ENCODE measurements around the gene RPL22L1.

Gene RPL22L1

GRCh38 chr3:170816341-170816740, 53.7 kb downstream of the RPL22L1 start:
- DNase-seq (ENCODE audit: low spot score), result no peak
- TF ChIP-seq, protein P1, sequence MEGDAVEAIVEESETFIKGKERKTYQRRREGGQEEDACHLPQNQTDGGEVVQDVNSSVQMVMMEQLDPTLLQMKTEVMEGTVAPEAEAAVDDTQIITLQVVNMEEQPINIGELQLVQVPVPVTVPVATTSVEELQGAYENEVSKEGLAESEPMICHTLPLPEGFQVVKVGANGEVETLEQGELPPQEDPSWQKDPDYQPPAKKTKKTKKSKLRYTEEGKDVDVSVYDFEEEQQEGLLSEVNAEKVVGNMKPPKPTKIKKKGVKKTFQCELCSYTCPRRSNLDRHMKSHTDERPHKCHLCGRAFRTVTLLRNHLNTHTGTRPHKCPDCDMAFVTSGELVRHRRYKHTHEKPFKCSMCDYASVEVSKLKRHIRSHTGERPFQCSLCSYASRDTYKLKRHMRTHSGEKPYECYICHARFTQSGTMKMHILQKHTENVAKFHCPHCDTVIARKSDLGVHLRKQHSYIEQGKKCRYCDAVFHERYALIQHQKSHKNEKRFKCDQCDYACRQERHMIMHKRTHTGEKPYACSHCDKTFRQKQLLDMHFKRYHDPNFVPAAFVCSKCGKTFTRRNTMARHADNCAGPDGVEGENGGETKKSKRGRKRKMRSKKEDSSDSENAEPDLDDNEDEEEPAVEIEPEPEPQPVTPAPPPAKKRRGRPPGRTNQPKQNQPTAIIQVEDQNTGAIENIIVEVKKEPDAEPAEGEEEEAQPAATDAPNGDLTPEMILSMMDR (IDR thresholded peaks at IDR 0.05; ENCODE audit: extremely low read depth, missing control alignments), result no peak

DNA sequence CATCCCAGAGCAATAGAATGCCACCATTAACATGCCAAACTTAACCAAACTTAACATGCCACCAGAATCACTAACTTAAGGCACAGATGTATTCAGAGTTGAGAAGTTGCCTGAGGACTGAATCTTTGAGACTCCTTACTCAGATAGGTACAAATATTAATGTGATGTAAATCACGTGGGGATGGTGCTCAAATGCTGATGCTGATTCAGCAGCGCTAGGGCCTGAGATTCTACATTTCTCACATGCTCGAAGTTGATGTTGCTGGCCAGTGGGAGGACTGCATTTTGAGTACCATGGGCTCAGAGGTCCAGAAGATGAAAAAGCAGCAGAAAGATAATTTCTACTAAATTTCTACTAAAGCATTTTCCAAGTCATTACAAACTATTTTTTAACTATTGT, 54.1 kb downstream of the RPL22L1 start:
- DNase-seq (ENCODE audit: low spot score), result no peak
- TF ChIP-seq, protein P1 (IDR thresholded peaks at IDR 0.05; ENCODE audit: extremely low read depth, missing control alignments), result no peak

DNA sequence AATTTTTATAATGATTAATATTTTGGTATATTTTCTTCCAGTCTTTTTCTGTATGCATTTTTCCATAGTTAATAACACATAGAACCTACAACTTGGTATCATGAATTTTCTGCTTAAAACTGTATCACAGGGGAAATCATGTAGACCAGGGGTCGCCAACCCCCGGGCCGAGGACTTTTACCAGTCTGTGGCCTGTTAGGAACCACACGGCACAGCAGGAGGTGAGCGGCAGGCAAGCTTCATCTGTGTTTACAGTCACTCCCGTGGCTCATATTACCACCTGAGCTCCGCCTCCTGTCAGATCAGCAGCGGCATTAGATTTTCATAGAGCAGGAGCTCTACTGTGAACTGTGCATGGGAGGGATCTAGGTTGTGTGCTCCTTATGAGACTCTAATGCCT, 54.7 kb downstream of the RPL22L1 start:
- TF ChIP-seq, protein P1 (IDR thresholded peaks at IDR 0.05; ENCODE audit: extremely low read depth, missing control alignments), result no peak
- DNase-seq (ENCODE audit: low spot score), result no peak
